ENCODE measurements around the gene GLRX5.
A peak's percentile ranks its signal among the peaks of the same experiment; 100 is the strongest.

GLRX5 gene

GRCh38 chr14:95527387-95528002 is 7.4 kb upstream of the GLRX5 start:
- peak; percentile 59 for DNase-seq
- in situ Hi-C loops (cut with HindIII; ENCODE audit: low pct_ligation_motif_present, low pct_unique_long_range_greater_than_20kb, low sequenced_read_pairs): no loop called here

GRCh38 chr14:95529216-95529615 is 5.6 kb upstream of the GLRX5 start:
- no peak for DNase-seq
- in situ Hi-C loops (cut with HindIII; ENCODE audit: low pct_ligation_motif_present, low pct_unique_long_range_greater_than_20kb, low sequenced_read_pairs): no loop called here

- no peak for DNase-seq
- in situ Hi-C loops (cut with HindIII; ENCODE audit: low pct_ligation_motif_present, low pct_unique_long_range_greater_than_20kb, low sequenced_read_pairs): no loop called here
Observed at GRCh38 chr14:95530473-95531276, 4.2 kb upstream of the GLRX5 start.

- in situ Hi-C loops (cut with HindIII; ENCODE audit: low pct_ligation_motif_present, low pct_unique_long_range_greater_than_20kb, low sequenced_read_pairs): no loop called here
- DNase-seq: no peak
Observed at GRCh38 chr14:95531473-95531872, 3.4 kb upstream of the GLRX5 start.

GRCh38 chr14:95531969-95532368 is 2.9 kb upstream of the GLRX5 start:
- in situ Hi-C loops (cut with HindIII; ENCODE audit: low pct_ligation_motif_present, low pct_unique_long_range_greater_than_20kb, low sequenced_read_pairs): no loop called here
- no peak for DNase-seq

- in situ Hi-C loops (cut with HindIII; ENCODE audit: low pct_ligation_motif_present, low pct_unique_long_range_greater_than_20kb, low sequenced_read_pairs): no loop called here
Observed at GRCh38 chr14:95533391-95533821, 1.4 kb upstream of the GLRX5 start.

GRCh38 chr14:95533822-95534221 is 1.0 kb upstream of the GLRX5 start:
- DNase-seq: no peak
- in situ Hi-C loops (cut with HindIII; ENCODE audit: low pct_ligation_motif_present, low pct_unique_long_range_greater_than_20kb, low sequenced_read_pairs): no loop called here

More at GRCh38 chr14:95533391-95533821, 1.4 kb upstream of the GLRX5 start:
- DNase-seq: no peak

- in situ Hi-C loops (cut with HindIII; ENCODE audit: low pct_ligation_motif_present, low pct_unique_long_range_greater_than_20kb, low sequenced_read_pairs): no loop called here
- no peak for DNase-seq
Observed at GRCh38 chr14:95535226-95536021, 574 bp downstream of the GLRX5 start.

GRCh38 chr14:95536036-95536593 is 1.3 kb downstream of the GLRX5 start:
- in situ Hi-C loops (cut with HindIII; ENCODE audit: low pct_ligation_motif_present, low pct_unique_long_range_greater_than_20kb, low sequenced_read_pairs): no loop called here
- DNase-seq: no peak

- in situ Hi-C loops (cut with HindIII; ENCODE audit: low pct_ligation_motif_present, low pct_unique_long_range_greater_than_20kb, low sequenced_read_pairs): no loop called here
Observed at GRCh38 chr14:95536671-95537070, 1.8 kb downstream of the GLRX5 start.

GRCh38 chr14:95537298-95538089 is 2.6 kb downstream of the GLRX5 start:
- DNase-seq: no peak
- in situ Hi-C loops (cut with HindIII; ENCODE audit: low pct_ligation_motif_present, low pct_unique_long_range_greater_than_20kb, low sequenced_read_pairs): no loop called here

More at GRCh38 chr14:95536671-95537070, 1.8 kb downstream of the GLRX5 start:
- DNase-seq: no peak

GRCh38 chr14:95538801-95539509 is 4.1 kb downstream of the GLRX5 start:
- no peak for DNase-seq
- in situ Hi-C loops (cut with HindIII; ENCODE audit: low pct_ligation_motif_present, low pct_unique_long_range_greater_than_20kb, low sequenced_read_pairs): no loop called here

- in situ Hi-C loops (cut with HindIII; ENCODE audit: low pct_ligation_motif_present, low pct_unique_long_range_greater_than_20kb, low sequenced_read_pairs): no loop called here
- DNase-seq: no peak
Observed at GRCh38 chr14:95540236-95540855, 5.5 kb downstream of the GLRX5 start.

GRCh38 chr14:95541346-95541745 is 6.5 kb downstream of the GLRX5 start:
- in situ Hi-C loops (cut with HindIII; ENCODE audit: low pct_ligation_motif_present, low pct_unique_long_range_greater_than_20kb, low sequenced_read_pairs): no loop called here
- no peak for DNase-seq

GRCh38 chr14:95541932-95542930 is 7.4 kb downstream of the GLRX5 start:
- no peak for DNase-seq
- in situ Hi-C loops (cut with HindIII; ENCODE audit: low pct_ligation_motif_present, low pct_unique_long_range_greater_than_20kb, low sequenced_read_pairs): no loop called here

GRCh38 chr14:95543021-95543420 is 8.2 kb downstream of the GLRX5 start:
- DNase-seq: no peak
- in situ Hi-C loops (cut with HindIII; ENCODE audit: low pct_ligation_motif_present, low pct_unique_long_range_greater_than_20kb, low sequenced_read_pairs): no loop called here
